Glutamatergic neuron (in vitro differentiated cells): Measurements from ENCODE around the gene TRAF2. TPM values are rescaled to one million over a fixed set of nuclear protein-coding genes. Genes with fewer than 3 reads are reported as not detected.

Experiments
- DNase-seq: peaks from one replicate; pipeline ENCODE4 v3.0.0; 2022
- H3K27ac Mint-ChIP-seq: one replicate; pipeline ENCODE4 v1.8.0; 2020; ENCODE audit warnings: mild to moderate bottlenecking, mixed read lengths, inconsistent platforms; ENCODE audit not compliant: unreplicated experiment
- H3K27me3 Mint-ChIP-seq: one replicate; pipeline ENCODE4 v1.8.0; 2020; ENCODE audit warnings: mild to moderate bottlenecking, moderate library complexity, mixed read lengths, inconsistent platforms; ENCODE audit not compliant: unreplicated experiment
- H3K36me3 Mint-ChIP-seq: one replicate; pipeline ENCODE4 v1.8.0; 2020; ENCODE audit warnings: mild to moderate bottlenecking, mixed read lengths, inconsistent platforms; ENCODE audit not compliant: unreplicated experiment
- H3K4me1 Mint-ChIP-seq: one replicate; pipeline ENCODE4 v1.8.0; 2020; ENCODE audit warnings: mild to moderate bottlenecking, low read depth, mixed read lengths, inconsistent platforms; ENCODE audit not compliant: unreplicated experiment
- H3K4me3 Mint-ChIP-seq: one replicate; pipeline ENCODE4 v1.8.0; 2020; ENCODE audit warnings: mild to moderate bottlenecking, mixed read lengths, inconsistent platforms; ENCODE audit not compliant: unreplicated experiment
- H3K9me3 Mint-ChIP-seq: one replicate; pipeline ENCODE4 v1.8.0; 2020; ENCODE audit warnings: mild to moderate bottlenecking, moderate library complexity, mixed read lengths, inconsistent platforms; ENCODE audit not compliant: unreplicated experiment
- total RNA-seq: library from RNA; stranded (reverse); fragmentation: NEBNext Ultra II Directional; extraction: Animal tissue kit (Norgen Biotek cat#: 25700); gene quantifications from one replicate; pipeline ENCODE4 v1.2.1, GENCODE V29; 2021; ENCODE audit not compliant: unreplicated experiment
- TF ChIP-seq, protein P1 (sequence below): fragments of 200-600 bp; sonication (generic); IDR thresholded peaks from one replicate; pipeline ENCODE4 v1.5.0; 2021; ENCODE audit not compliant: partially characterized antibody, unreplicated experiment

Gene TRAF2
- total RNA-seq, 1 donor from 2014 or later = 27.3 TPM

DNA sequence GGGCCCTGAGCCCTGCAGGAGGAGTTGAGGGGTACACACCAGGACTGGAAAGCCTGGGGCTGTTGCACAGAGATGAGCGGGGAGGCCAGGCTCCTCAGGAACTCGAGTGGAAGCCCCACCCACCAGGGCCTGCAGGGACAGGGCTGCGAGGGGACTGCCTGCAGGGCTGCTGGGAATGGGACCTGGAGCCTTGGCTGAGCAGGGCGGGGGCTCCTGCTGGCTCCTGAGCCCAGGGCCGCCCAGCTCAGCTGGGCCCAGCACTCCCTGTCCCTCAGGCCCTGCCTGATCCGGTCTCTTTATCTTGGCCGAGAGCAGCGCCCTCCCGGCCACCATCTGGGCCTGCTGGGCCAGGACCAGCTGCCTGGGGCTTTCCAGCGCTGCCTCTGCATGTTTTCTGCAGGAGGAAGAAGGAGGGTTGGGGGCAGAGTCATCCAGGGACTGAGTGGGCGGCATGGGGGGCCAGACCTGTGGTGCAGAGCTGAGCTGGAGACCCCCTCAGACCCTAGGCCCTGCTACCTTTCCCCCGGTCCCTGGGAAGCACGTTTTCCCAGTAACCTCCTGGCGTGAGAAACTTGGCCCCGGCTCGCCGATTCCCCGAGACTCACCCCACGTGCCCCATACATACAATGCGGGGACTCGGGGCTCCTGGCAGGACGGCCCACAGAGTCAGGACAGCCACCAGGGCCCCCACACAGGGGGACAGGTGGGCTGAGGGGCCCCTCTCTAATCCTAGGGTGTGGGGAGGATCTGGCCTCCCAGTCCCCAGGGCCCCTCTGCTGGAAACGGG lies 75.2 kb downstream of the TRAF2 start:
- peaks cover 4% of the 10 kb centered on the region for H3K27me3 Mint-ChIP-seq
- no peak overlapping the region for H3K4me3 Mint-ChIP-seq
- DNase-seq = peak; percentile 72
- TF ChIP-seq, protein P1, sequence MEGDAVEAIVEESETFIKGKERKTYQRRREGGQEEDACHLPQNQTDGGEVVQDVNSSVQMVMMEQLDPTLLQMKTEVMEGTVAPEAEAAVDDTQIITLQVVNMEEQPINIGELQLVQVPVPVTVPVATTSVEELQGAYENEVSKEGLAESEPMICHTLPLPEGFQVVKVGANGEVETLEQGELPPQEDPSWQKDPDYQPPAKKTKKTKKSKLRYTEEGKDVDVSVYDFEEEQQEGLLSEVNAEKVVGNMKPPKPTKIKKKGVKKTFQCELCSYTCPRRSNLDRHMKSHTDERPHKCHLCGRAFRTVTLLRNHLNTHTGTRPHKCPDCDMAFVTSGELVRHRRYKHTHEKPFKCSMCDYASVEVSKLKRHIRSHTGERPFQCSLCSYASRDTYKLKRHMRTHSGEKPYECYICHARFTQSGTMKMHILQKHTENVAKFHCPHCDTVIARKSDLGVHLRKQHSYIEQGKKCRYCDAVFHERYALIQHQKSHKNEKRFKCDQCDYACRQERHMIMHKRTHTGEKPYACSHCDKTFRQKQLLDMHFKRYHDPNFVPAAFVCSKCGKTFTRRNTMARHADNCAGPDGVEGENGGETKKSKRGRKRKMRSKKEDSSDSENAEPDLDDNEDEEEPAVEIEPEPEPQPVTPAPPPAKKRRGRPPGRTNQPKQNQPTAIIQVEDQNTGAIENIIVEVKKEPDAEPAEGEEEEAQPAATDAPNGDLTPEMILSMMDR = no peak
- H3K36me3 Mint-ChIP-seq = no peaks in the 10 kb centered on the region
- peaks cover 7% of the 10 kb centered on the region for H3K4me1 Mint-ChIP-seq
- peak overlapping the region; percentile 52 for H3K27ac Mint-ChIP-seq
- peaks cover 6% of the 10 kb centered on the region for H3K9me3 Mint-ChIP-seq

DNA sequence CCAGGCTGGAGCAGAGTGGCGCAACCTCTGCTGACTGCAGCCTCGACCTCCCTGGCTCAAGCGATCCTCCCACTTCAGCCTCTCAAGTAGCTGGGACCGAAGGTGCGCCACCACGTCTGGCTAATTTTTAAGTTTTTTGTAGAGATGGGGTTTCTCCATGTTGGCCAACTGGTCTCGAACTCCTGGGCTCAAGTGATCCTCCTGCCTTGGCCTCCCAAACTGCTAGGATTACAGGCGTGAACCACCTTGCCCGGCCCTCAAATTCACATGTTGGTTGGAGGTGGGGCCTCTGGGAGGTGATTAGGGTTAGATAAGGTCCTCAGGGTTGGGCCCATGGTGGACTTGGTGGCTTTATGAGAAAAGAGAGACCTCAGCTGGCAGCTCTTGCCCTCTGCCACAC lies 75.8 kb downstream of the TRAF2 start:
- no peak overlapping the region for H3K27ac Mint-ChIP-seq
- TF ChIP-seq, protein P1 = no peak
- peaks cover 4% of the 10 kb centered on the region for H3K27me3 Mint-ChIP-seq
- DNase-seq = no peak
- H3K9me3 Mint-ChIP-seq = peaks cover 3% of the 10 kb centered on the region
- peaks cover 7% of the 10 kb centered on the region for H3K4me1 Mint-ChIP-seq
- H3K36me3 Mint-ChIP-seq = no peaks in the 10 kb centered on the region
- H3K4me3 Mint-ChIP-seq = no peak overlapping the region

DNA sequence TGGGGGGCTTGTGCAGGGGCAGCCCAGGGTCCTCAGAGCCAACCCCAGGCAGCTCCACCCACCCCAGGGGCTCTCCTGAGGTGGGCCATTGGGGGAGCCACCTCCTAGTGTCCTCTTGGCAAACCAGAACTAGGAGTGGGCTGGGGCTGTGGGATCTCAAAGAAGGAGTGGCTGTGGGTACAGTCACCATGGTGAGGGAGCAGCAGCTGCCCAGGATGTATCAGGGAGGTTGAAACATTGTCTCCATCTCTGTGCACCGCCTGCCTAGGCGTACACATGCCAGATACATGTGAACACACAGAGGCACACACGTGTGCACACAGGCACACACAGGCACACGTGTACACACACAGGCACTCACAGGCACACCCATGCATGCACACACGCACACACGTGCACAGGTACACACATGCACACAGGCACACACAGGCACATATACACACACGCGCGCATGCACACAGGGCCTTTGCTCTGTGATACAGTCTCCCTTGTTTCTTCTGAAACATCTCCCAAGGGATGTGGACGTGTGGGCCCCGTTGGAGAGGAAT lies 76.5 kb downstream of the TRAF2 start:
- peaks cover 4% of the 10 kb centered on the region for H3K27me3 Mint-ChIP-seq
- peaks cover 7% of the 10 kb centered on the region for H3K4me1 Mint-ChIP-seq
- DNase-seq = no peak
- peak overlapping the region; percentile 84 for H3K27ac Mint-ChIP-seq
- TF ChIP-seq, protein P1 = no peak
- no peak overlapping the region for H3K4me3 Mint-ChIP-seq
- H3K36me3 Mint-ChIP-seq = no peaks in the 10 kb centered on the region
- peaks cover 2% of the 10 kb centered on the region for H3K9me3 Mint-ChIP-seq

DNA sequence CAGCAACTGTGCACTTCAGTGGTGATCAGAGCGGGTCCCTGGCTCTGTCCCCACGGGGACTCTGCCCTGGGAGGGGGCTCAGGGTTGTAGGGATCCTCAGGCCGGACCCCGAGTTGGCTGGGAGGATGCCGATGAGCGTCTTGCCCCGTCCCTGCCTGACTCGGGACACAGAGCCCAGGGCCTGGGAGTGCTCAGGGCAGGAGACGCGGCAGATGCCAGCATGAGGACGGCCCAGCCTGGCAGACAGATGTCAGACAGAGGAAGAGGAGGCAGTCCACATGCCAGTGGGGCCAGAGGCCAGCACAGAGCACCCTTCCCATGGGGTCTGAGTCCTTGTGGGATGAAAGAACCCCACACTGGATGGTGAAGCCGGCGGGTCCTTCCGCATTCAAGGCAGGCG lies 77.0 kb downstream of the TRAF2 start:
- H3K4me1 Mint-ChIP-seq = peaks cover 7% of the 10 kb centered on the region
- peaks cover 2% of the 10 kb centered on the region for H3K9me3 Mint-ChIP-seq
- DNase-seq = no peak
- no peak overlapping the region for H3K4me3 Mint-ChIP-seq
- no peaks in the 10 kb centered on the region for H3K36me3 Mint-ChIP-seq
- peaks cover 4% of the 10 kb centered on the region for H3K27me3 Mint-ChIP-seq
- H3K27ac Mint-ChIP-seq = peak overlapping the region; percentile 84
- TF ChIP-seq, protein P1 = no peak

DNA sequence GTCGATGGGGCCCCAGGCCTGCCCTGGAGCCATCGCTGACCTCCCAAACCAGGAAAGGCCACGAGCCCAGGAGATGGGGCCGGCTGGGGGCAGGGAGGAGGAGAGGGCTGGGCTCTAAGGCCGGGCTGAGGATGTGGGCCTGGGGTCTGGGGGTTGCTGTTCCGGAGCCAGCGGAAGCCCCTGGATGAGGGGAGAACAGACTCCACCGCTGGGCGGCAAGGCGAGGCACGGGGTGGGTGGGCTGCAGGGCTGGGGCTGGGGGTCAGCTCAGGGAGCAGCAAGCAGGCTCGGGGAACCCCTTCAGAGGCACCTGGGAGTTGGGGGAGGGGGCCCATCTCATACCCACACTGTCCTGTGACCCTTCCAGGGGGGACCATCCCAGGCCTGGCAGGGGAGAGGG lies 77.4 kb downstream of the TRAF2 start:
- no peaks in the 10 kb centered on the region for H3K36me3 Mint-ChIP-seq
- peaks cover 4% of the 10 kb centered on the region for H3K27me3 Mint-ChIP-seq
- TF ChIP-seq, protein P1 = no peak
- peaks cover 7% of the 10 kb centered on the region for H3K4me1 Mint-ChIP-seq
- peaks cover 2% of the 10 kb centered on the region for H3K9me3 Mint-ChIP-seq
- H3K4me3 Mint-ChIP-seq = no peak overlapping the region
- no peak overlapping the region for H3K27ac Mint-ChIP-seq
- no peak for DNase-seq
